EH (cell line): Measurements from ENCODE around the gene NCDN.
"Not testable (repeated sequence)": the region's sequence is repeated elsewhere in the genome, so short reads cannot be mapped to it uniquely, and the experiment has no call there.

Experiments
- DNase-seq: peaks from one replicate; pipeline ENCODE4 v3.0.0-alpha.2; 2015; ENCODE audit warnings: low read depth

The NCDN gene

DNA sequence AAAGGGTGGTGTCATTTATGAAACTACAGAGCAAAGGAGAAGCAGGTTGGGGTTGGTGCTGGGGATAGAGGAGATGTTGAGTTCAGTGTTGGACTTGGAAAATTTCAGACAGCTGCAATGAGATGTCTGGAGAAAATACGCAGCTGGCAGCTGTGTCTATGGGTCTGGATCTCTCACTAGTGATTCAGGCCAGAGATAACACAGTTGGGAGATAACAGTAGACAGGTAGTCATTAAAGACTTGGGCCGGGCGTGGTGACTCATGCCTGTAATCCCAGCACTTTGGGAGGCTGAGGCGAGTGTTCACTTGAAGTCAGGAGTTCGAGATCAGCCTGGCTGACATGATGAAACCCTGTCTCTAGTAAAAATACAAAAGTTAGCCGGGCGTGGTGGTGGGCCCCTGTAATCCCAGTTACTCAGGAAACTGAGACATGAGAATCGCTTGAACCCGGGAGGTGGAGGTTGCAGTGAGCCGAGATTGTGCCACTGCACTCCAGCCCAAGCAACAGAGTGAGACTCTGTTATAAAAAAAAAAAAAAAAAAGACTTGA lies 13.1 kb downstream of the NCDN start:
- no peak for DNase-seq

DNA sequence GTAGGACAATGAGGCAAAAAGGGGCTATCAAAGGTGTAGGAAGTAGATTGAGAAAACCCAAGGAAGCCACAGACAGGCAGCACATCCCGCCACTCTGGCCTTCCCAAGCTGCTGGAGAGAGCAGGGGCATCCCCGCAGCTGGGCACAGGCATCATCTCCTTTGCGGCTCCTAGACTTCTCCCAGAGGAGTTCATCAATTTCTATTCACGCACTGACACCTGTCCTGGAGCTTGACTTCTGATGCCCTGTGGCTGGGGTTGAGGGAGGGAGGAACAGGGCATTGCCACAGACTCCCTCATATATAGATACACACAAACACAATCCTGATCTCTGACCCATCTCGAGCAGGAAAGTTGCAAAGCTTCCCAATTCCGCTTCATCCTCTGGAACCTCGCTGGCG lies 13.7 kb downstream of the NCDN start:
- DNase-seq = no peak

- DNase-seq = no peak
These were observed 14.7 kb downstream of the NCDN start for GRCh38 chr1:35572296-35572695.

DNA sequence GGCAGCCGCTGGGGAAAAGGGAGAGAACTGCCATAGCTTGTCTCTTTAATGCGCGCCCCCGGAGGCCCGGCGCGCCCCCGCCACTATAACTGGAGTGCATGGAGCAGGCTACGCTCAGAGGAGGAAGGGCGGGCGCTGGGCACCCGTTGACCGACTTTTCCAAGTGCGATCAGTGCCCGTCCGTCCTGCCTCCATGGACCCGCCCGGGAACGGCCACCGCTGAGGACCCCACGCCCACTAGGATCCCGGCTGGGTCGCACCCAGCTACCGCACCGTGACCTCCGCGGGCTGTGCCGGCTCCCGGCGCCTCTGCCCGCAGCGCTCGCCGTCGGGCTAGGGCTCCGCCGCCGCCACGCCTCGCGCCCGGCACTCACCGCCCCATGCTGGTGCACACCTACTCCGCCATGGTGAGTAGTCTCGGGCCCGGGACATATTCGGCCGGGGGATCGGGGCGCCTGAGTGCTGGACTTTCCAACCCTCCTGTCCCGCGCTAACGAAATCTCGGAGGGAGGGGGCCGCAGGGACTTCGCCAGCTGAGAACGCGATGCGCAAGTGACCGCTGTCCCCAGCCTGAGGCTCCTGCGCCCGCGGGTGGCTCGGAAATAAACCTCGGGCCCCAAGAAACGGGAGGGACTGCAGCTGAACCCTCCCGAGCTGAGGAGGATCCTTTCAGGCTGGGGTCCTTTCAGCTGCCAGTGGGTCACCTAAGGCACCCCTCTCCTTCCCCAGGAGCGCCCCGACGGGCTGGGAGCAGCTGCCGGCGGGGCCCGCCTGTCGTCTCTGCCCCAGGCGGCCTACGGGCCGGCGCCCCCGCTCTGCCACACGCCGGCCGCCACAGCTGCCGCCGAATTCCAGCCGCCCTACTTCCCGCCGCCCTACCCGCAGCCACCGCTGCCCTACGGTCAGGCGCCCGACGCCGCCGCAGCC lies 15.9 kb downstream of the NCDN start, which contains the start of gene TFAP2E:
Gene TFAP2E (plus strand): TSS at position 117 of the 927 bp plus-strand sequence. CDS start 264 bp downstream, at position 381.
- DNase-seq = peak; percentile 60

- DNase-seq = no peak
These were observed 16.6 kb downstream of the NCDN start for GRCh38 chr1:35574125-35574654.

DNA sequence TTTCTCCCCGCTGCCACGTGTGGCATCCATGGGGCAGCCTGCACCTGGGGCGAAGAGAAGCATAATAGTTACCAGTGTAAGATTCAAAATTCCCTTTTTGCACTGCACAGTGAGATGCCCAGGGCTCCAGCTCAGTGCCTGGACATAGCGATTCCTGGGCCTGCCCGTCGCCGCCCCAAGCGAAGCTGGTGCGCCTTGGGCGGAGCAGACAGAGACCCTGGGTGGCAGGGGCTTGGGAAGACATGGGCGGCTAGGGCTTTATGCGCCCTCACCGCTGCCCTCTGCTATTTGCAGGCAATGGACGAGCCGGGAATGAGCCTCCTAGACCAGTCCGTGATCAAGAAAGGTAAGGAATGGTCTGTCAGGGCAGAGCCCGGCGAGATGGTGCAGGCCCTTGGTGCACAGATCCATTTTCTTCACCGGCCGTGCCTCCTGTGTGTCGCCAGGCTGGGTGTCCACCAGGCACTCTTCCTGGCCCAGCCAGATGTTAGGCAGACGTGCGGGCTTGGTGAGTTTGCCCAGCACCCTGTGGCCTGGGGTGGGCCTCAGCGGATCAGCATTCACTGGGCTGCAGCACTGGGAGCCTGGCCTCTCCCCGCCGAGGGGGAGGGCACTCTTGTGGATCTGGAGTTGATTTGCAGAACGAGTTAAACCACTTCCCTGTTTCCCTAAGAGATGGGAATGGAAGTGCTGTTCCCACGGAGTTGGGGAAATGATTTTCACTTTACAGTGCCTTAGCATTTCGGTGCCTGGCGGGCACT lies 17.2 kb downstream of the NCDN start:
- no peak for DNase-seq

- DNase-seq = no peak
These were observed 17.9 kb downstream of the NCDN start for GRCh38 chr1:35575416-35575958.

- peak; percentile 56 for DNase-seq
These were observed 18.6 kb downstream of the NCDN start for GRCh38 chr1:35576061-35576765.

DNA sequence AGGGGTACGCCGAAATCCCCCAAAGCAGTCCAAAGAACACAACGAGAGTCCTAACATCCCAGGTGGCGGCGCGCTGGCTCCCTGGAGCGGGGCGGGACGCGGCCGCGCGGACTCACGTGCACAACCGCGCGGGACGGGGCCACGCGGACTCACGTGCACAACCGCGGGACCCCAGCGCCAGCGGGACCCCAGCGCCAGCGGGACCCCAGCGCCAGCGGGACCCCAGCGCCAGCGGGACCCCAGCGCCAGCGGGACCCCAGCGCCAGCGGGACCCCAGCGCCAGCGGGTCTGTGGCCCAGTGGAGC lies 19.1 kb downstream of the NCDN start:
- DNase-seq = not testable (repeated sequence)

GRCh38 chr1:35577071-35577998 lies 19.7 kb downstream of the NCDN start:
- DNase-seq = no peak

- DNase-seq = no peak
These were observed 23.4 kb downstream of the NCDN start for GRCh38 chr1:35580949-35581388.

DNA sequence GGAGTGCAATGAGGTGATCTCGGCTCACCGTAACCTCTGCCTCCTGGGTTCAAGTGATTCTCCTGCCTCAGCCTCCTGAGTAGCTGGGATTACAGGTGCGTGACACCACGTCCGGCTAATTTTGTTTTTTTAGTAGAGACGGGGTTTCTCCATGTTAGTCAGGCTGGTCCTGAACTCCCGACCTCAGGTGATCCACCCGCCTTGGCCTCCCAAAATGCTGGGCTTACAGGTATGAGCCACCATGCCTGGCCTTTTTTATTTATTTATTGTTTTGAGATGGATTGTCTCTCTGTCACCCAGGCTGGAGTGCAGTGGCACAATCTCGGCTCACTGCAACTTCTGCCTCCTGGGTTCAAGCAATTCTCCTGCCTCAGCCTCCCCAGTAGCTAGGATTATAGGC lies 24.0 kb downstream of the NCDN start:
- DNase-seq = not testable (repeated sequence)

GRCh38 chr1:35585281-35585680 lies 27.7 kb downstream of the NCDN start:
- no peak for DNase-seq

- DNase-seq = not testable (repeated sequence)
These were observed 28.2 kb downstream of the NCDN start for GRCh38 chr1:35585805-35586204.

GRCh38 chr1:35586808-35587207 lies 29.2 kb downstream of the NCDN start:
- no peak for DNase-seq

DNA sequence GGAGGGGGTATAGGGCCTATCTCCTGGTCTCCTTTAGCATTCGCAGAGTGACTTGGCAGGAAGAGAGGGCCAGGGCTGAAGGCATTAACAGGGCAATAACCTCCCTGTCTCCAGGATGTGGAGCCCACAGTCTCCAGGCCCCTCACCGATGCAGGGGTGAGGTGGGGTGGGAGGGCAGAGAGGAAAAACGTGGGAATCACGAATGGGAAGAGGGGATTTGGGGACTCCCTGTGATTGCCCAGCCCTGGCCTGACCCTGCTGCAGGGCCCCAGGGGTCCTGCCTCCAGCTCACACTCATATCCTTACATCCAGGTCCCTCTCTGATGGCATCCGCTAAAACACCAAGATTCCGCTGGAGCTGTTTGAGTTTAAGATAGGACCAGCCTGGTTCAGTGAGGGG lies 30.1 kb downstream of the NCDN start:
- no peak for DNase-seq

DNA sequence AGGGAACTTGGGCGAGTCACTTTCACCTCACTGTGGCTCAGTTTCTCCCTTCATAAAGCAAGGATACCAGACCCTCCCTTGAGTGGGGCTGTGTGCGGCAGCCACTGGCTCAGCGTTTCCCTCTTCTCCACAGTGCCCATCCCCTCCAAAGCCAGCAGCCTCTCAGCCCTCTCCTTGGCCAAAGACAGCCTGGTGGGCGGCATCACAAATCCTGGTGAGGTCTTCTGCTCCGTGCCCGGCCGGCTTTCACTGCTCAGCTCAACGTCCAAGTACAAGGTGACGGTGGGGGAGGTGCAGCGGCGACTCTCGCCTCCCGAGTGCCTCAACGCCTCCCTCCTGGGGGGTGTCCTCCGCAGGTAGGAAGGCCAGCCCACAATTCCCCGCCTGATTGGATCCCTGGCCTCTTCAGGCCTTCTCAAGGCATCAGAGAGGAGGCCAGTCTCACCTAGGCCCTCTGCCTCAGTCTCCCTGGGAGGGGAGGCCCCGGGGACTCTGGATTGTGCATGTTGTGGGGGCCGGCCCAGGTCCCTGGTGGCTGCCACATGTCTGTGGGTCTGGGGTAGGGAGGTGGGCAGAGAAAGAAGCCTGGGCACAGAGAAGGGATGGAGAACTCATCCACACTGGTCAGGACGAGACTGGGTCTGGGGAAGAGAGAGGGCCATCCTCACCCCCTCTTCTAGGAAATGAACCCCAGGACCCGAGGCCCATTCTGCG lies 30.8 kb downstream of the NCDN start:
- DNase-seq = no peak

DNA sequence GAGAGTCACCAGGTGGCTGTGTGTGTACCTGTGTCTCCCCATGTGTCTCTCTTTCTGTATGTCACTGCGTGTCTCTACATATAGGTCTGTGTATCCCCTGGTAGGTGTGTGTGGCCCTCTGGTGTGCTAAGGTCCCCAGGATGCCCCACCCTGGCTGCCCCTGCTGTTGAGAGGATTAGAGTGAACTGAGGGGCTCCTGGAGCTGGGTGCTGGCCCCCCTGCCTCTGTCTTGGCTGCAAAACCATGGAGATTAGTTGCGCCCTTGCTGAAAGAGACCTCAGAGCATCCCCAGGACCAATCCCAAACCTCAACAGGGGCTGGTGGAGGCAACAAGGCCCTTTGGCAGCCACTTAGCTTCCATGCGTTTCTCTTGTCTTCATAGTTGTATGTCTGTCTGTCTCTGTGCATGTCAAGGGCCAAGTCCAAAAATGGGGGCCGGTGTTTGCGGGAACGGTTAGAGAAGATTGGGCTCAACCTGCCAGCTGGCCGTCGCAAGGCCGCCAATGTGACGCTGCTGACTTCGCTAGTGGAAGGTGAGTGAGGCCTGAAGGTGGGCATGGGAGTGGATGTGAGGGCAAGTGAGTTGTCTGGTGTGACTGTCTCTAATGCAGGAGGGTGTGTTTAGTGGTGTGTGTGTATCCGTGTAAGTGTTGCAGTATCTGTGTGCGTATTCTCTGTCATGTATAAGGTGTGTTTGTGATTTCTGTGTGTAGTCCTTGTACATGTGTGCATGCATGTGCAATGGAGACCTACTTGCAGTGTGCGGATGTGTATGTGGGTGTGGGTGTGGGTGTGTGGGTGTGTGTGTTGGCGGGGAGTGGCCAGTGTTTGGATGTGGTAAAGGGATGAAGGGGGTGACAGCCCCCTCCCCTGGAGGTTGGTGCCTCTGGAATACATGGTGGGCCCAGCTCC lies 32.2 kb downstream of the NCDN start:
- DNase-seq = no peak
